OCI-M1 (cell line): ENCODE measurements around the gene ASB10.

Experiments
- DNase-seq: peaks from one replicate; lab custom pipeline; 2025; lab: John Stamatoyannopoulos, UW

The ASB10 gene

GRCh38 chr7:151166629-151167196 lies 20.3 kb downstream of the ASB10 start:
- no peak for DNase-seq

GRCh38 chr7:151161757-151162156 lies 25.3 kb downstream of the ASB10 start:
- DNase-seq: no peak

DNA sequence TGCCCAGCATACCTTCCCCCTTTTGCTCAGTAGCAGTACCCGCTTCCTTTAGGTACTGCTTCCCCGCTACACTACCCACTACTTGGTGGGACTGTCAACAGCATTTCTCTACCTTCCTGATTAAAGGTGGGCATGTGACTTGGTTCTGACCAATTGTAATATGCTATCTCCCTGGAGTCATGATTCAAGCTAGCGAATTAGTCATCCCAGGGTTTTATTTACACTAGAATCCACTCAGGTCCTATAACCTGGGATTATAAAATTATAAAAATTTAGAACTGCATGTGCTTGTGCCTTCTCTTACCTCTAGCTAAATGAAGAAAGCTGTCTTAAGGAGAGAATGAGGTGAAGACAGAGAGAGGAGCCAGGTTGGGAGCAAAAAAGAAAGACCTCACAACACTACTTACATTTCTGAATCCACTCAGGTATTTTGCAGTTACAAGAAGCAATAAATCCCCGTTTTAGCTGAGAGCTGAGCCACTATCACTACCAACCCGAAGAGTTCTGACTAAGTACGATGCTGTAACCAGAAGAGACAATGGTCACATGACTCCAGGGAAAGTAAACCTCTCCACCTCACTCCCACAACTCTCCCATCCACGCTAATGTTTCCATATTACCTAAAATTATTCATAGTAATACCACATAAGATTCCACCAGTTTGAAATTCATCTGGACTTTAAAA lies 29.3 kb downstream of the ASB10 start:
- DNase-seq: no peak

DNA sequence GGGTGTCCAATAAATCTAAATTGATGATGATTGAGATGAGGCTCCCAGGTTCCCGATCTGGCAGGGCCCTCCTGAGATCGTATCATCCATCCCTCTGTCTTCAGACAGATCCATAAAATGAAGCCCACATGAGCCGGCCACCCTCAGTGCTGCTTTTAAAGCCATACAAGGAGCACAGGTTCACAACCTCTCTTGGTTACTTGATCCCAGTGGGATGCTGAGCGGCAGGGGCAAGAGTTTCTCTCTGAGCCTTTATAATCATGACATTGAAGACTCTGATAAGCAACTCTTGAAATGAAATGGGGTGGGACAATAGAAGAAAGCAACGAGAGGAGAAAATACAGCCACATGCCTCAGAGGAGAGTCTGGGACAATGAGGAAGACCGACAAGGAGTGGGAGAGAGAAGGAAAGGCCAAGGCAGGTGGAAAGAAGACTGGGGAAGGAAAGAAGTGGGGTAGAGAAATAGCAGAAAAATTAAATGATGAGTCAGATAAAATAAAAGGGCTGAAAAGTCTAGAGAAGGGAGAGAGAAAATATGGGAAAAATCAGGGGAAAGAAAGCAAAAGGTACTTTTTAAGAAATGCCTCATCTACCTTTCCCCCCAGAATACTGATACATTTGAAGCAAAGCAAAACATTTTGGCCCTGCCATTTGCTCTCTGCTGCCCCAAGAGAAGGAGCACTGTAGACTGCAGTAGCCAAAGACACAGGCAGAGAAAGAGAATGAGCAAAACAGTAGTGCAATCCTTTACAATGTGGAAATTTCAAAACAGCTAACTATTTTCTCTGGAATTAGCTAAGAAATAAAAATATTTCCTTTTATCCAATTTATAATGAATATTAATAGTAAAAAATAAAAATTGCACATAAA lies 34.2 kb downstream of the ASB10 start:
- DNase-seq: no peak

DNA sequence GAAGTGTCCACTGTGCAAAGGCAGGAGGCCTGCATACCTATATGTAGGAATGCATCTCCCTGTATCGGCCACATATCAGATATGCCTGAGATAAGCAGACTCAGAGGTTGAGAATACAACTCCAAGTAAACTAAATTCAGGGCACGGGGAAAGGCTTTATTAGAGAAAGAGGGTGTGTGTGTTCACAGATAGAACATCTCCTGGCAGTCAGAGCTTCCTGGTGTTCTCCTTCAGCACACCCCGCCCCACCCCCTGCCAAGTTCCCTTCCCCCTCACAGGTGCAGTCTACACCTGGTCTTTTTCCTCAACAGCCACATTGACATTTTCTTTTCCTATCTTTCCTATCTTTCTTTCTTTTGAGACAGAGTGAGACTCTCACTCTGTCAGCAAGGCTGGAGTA lies 36.7 kb downstream of the ASB10 start:
- no peak for DNase-seq

DNA sequence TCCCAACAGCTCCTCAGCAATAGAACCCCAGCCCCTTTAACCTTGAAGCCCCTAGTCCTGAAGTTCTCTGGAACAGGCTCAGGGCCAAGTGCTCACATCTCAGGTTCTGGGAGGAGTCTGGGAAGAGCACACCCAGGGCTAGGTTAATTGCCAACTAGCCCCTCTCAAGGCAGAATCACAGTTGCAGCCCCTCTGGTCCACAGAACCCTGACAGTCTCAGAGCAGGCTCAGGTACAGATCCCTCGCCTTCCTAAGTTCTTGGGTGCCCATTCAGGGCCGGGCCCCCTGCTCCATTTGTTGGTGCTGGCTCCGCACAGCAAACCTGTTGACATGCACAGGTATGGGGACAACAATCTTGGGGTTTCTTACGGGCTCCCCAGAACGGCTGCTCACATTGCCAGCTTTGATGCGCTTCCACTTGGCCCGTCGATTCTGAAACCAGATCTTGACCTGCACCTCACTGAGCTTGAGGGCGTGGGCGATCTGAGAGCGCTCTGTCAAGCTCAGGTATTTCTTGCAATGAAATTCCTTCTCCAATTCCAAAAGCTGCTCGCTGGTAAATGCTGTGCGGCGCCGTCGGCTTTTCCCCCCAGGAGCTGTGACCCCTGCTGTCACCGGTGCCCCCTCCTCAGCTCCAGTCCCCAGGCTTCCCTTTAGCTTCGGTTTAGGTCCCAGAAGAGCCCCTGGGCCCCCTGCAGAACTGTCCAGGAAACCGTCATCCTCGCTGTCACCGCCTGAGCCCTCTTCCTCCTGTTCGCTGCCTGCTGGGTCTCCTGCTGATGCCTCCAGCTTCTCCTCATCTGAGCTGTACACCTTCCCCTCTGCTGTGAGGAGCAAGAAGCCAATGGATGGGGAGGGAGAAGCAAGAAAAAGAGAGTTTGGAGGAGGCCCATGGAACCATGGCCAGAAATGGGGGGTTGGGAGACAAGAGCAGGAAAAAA lies 38.5 kb downstream of the ASB10 start:
- no peak for DNase-seq

GRCh38 chr7:151146761-151147160 lies 40.3 kb downstream of the ASB10 start:
- DNase-seq: no peak

- DNase-seq: no peak
These were observed 42.7 kb downstream of the ASB10 start for GRCh38 chr7:151144387-151144786.

GRCh38 chr7:151143261-151144015 lies 43.6 kb downstream of the ASB10 start:
- no peak for DNase-seq

DNA sequence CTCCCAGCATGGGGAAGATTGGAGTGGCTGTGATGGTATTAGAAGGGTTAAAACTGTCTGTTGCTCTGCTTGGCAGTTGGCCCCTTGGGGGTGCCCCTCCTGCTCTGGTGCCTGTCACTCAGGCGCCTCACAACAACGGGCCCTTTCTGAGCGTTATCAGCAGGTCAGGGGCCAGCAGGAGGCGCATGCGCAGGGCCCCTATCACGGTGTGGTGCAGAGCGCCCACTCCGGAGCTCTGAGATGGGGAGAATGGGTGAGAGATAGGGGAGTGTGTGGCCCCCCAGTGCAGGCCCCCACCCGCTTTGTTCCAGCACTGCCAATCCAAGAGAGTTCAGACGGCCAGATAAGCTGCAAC lies 44.4 kb downstream of the ASB10 start:
- no peak for DNase-seq

DNA sequence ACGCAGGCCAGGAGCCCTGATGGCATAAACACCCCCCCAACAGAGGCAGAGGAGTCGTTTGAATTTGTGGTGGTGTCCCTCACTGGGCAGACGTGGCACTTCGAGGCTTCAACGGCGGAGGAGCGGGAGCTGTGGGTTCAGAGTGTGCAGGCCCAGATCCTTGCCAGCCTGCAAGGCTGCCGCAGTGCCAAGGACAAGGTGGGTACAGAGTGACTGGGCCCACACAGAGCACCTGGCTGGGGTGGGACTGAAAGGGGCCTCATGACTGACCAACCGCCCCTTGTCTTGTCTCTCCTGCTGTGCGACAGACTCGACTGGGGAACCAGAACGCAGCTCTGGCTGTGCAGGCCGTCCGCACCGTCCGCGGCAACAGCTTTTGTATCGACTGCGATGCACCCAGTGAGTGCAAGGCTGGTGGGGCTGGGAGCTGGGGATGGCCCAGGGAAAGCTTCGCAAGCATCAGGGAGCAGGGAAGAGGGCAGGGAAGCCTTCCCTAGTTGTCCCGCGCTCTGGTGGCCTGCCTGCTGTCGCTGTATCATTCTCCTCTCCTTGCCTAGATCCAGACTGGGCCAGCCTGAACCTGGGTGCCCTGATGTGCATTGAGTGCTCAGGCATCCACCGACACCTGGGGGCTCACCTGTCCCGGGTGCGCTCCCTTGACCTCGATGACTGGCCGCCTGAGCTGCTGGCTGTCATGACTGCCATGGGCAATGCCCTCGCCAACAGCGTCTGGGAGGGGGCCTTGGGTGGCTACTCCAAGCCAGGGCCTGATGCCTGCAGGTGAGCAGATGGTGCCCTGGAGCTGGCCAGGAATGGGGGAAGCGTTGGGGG lies 45.0 kb downstream of the ASB10 start:
- no peak for DNase-seq

GRCh38 chr7:151141311-151141854 lies 45.7 kb downstream of the ASB10 start:
- DNase-seq: no peak

DNA sequence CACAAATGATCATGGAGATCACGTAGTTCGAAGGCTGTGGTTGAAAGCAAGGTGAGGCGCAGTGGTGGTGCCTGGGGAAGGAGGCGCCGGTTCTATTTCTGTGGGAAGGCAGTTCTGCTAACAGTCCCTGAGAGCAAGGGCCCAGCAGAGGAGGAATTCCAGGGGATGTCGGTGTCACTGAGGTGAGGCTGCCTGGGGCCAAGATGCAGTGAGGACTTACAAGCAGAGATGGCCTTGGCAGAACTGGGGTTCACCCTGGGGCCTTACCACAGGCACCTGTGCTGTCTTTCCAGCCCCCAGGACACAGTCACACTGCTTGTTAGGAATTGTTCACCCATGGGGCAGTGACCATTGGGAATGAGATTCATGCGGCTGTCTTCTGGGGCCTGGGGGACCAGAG lies 46.2 kb downstream of the ASB10 start:
- no peak for DNase-seq

DNA sequence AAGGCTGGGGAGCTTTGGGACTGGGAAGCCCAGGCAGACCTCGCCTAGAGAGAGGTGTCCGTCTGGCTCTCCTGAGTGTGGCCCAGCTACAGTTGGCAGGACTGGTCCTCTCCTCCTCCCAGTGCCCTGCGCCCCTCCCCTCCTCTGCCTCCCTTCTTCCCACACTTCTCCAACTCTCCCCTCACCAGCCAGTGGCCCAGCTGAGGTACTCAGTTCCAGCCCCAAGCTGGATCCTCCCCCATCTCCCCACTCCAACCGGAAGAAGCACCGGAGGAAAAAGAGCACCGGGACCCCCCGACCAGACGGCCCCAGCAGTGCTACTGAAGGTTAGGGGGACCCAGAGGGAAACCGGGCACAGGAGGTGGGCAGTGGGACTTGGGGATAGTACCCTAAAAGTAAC lies 47.3 kb downstream of the ASB10 start:
- no peak for DNase-seq

GRCh38 chr7:151139071-151139790 lies 47.8 kb downstream of the ASB10 start:
- DNase-seq: no peak

GRCh38 chr7:151138153-151138851 lies 48.7 kb downstream of the ASB10 start:
- no peak for DNase-seq

- DNase-seq: no peak
These were observed 49.3 kb downstream of the ASB10 start for GRCh38 chr7:151137791-151138152.

GRCh38 chr7:151137076-151137675 lies 49.9 kb downstream of the ASB10 start:
- DNase-seq: no peak
